Activated naive CD8-positive, alpha-beta T cell treated with anti-CD3 and anti-CD28 coated beads for 36 hours (primary cell): Measurements from ENCODE around the gene ANGPTL5. TPM values are rescaled to one million over a fixed set of nuclear protein-coding genes. Genes with fewer than 3 reads are reported as not detected.
"Not testable (repeated sequence)": the region's sequence is repeated elsewhere in the genome, so short reads cannot be mapped to it uniquely, and the experiment has no call there.

Source experiments
- DNase-seq: peaks from one replicate; pipeline ENCODE4 v3.0.0; 2021
- H3K27ac Mint-ChIP-seq: one replicate; pipeline ENCODE4 v1.8.0; 2022; ENCODE audit warnings: mild to moderate bottlenecking, moderate library complexity, mixed read lengths
- H3K27me3 Mint-ChIP-seq: one replicate; pipeline ENCODE4 v1.8.0; 2022; ENCODE audit warnings: mild to moderate bottlenecking, mixed read lengths
- H3K36me3 Mint-ChIP-seq: one replicate; pipeline ENCODE4 v1.8.0; 2021; ENCODE audit warnings: mild to moderate bottlenecking, mixed read lengths
- H3K4me1 Mint-ChIP-seq: one replicate; pipeline ENCODE4 v1.8.0; 2021; ENCODE audit warnings: mixed read lengths
- H3K4me3 Mint-ChIP-seq: one replicate; pipeline ENCODE4 v1.8.0; 2022; ENCODE audit warnings: mild to moderate bottlenecking, moderate library complexity, mixed read lengths
- H3K9me3 Mint-ChIP-seq: one replicate; pipeline ENCODE4 v1.8.0; 2022; ENCODE audit warnings: mixed read lengths
- total RNA-seq, 2 experiments: library from RNA; stranded (reverse); gene quantifications; one replicate each; pipeline ENCODE4 v1.2.3, GENCODE V29; 2021

Gene ANGPTL5
- total RNA-seq, 2 experiments from 2014 or later: not detected

GRCh38 chr11:101864098-101864497 is 52.2 kb downstream of the ANGPTL5 start:
- peaks cover 4% of the 10 kb centered on the region for H3K27me3 Mint-ChIP-seq
- no peaks in the 10 kb centered on the region for H3K36me3 Mint-ChIP-seq
- H3K9me3 Mint-ChIP-seq: peaks cover 1% of the 10 kb centered on the region
- no peak for DNase-seq
- H3K27ac Mint-ChIP-seq: no peak overlapping the region
- H3K4me1 Mint-ChIP-seq: no peaks in the 10 kb centered on the region
- no peak overlapping the region for H3K4me3 Mint-ChIP-seq

- DNase-seq: no peak
- Mint-ChIP-seq H3K9me3 (peaks cover 1% of the 10 kb centered on the region), H3K36me3 (no peaks in the 10 kb centered on the region), H3K4me3 (no peak overlapping the region), H3K27ac (no peak overlapping the region), H3K27me3 (peaks cover 4% of the 10 kb centered on the region), H3K4me1 (no peaks in the 10 kb centered on the region)
Observed at GRCh38 chr11:101863361-101863760, 53.0 kb downstream of the ANGPTL5 start.

- Mint-ChIP-seq H3K9me3 (peaks cover 1% of the 10 kb centered on the region), H3K36me3 (no peaks in the 10 kb centered on the region), H3K4me3 (no peak overlapping the region), H3K27ac (no peak overlapping the region), H3K27me3 (peaks cover 4% of the 10 kb centered on the region), H3K4me1 (no peaks in the 10 kb centered on the region)
- no peak for DNase-seq
Observed at GRCh38 chr11:101862391-101863233, 53.7 kb downstream of the ANGPTL5 start.

GRCh38 chr11:101860696-101861427 is 55.5 kb downstream of the ANGPTL5 start:
- H3K36me3 Mint-ChIP-seq: no peaks in the 10 kb centered on the region
- H3K4me3 Mint-ChIP-seq: no peak overlapping the region
- H3K27ac Mint-ChIP-seq: no peak overlapping the region
- H3K4me1 Mint-ChIP-seq: no peaks in the 10 kb centered on the region
- peaks cover 1% of the 10 kb centered on the region for H3K9me3 Mint-ChIP-seq
- H3K27me3 Mint-ChIP-seq: peaks cover 4% of the 10 kb centered on the region
- peak; percentile 6 for DNase-seq

GRCh38 chr11:101852260-101852659 is 64.1 kb downstream of the ANGPTL5 start:
- not testable (repeated sequence) for H3K9me3 Mint-ChIP-seq, H3K36me3 Mint-ChIP-seq, H3K27me3 Mint-ChIP-seq, H3K4me3 Mint-ChIP-seq, H3K27ac Mint-ChIP-seq, DNase-seq, H3K4me1 Mint-ChIP-seq

GRCh38 chr11:101848262-101848661 is 68.1 kb downstream of the ANGPTL5 start:
- Mint-ChIP-seq H3K4me1 (no peaks in the 10 kb centered on the region), H3K27me3 (no peaks in the 10 kb centered on the region)
- no peak for DNase-seq

GRCh38 chr11:101844608-101845007 is 71.7 kb downstream of the ANGPTL5 start:
- no peak overlapping the region for H3K27ac Mint-ChIP-seq
- no peaks in the 10 kb centered on the region for H3K27me3 Mint-ChIP-seq
- DNase-seq: no peak
- no peak overlapping the region for H3K4me3 Mint-ChIP-seq
- H3K36me3 Mint-ChIP-seq: no peaks in the 10 kb centered on the region
- no peaks in the 10 kb centered on the region for H3K4me1 Mint-ChIP-seq
- H3K9me3 Mint-ChIP-seq: no peaks in the 10 kb centered on the region

More at GRCh38 chr11:101848262-101848661, 68.1 kb downstream of the ANGPTL5 start:
- Mint-ChIP-seq H3K4me3 (no peak overlapping the region), H3K27ac (no peak overlapping the region), H3K36me3 (no peaks in the 10 kb centered on the region), H3K9me3 (no peaks in the 10 kb centered on the region)

- Mint-ChIP-seq H3K27me3 (no peaks in the 10 kb centered on the region), H3K4me1 (no peaks in the 10 kb centered on the region), H3K36me3 (no peaks in the 10 kb centered on the region), H3K9me3 (no peaks in the 10 kb centered on the region), H3K27ac (no peak overlapping the region), H3K4me3 (no peak overlapping the region)
- no peak for DNase-seq
Observed at GRCh38 chr11:101840704-101841103, 75.6 kb downstream of the ANGPTL5 start.

Other genes with a start within 250 kb of the ANGPTL5 start
- 1 to 10 TPM; 1.9 to 2.2 TPM for gene CEP126, start 1.5 kb downstream of the ANGPTL5 start, total RNA-seq
- gene CFAP300, start 130.9 kb upstream of the ANGPTL5 start, total RNA-seq: not detected
- under 1 TPM; 0.04 to 0.06 TPM for gene YAP1, start 193.9 kb upstream of the ANGPTL5 start, total RNA-seq